WTC11 (cell line): ENCODE data around the gene OPCML. TPM values are rescaled to one million over a fixed set of nuclear protein-coding genes. Genes with fewer than 3 reads are reported as not detected.

ENCODE experiments used
- ATAC-seq: fragments of 200-7000 bp; cut with Tn5 transposase; 2 replicates; pipeline ENCODE4 v1.10.0; 2021; ENCODE audit warnings: mild to moderate bottlenecking, moderate library complexity
- CTCF ChIA-PET: fragments of 300-600 bp; sonication (Branson Sonifier 250); formaldehyde crosslinking; loops from one replicate; lab custom pipeline; 2021; ENCODE audit warnings: antibody characterized with exemption; lab: Charles Lee
- POLR2A ChIA-PET: fragments of 350-600 bp; sonication (Branson Sonifier 250); formaldehyde crosslinking; loops from one replicate; lab custom pipeline; 2021; ENCODE audit warnings: antibody characterized with exemption; lab: Charles Lee
- DNase-seq: peaks from one replicate; pipeline ENCODE4 v3.0.0; 2021; ENCODE audit warnings: low spot score
- H3K27ac Mint-ChIP-seq: 2 replicates; pipeline ENCODE4 v1.8.0; 2021; ENCODE audit warnings: mixed read lengths
- H3K27me3 Mint-ChIP-seq: 2 replicates; pipeline ENCODE4 v1.8.0; 2021; ENCODE audit warnings: low read depth, mild to moderate bottlenecking, moderate library complexity, mixed read lengths
- H3K36me3 Mint-ChIP-seq: 2 replicates; pipeline ENCODE4 v1.8.0; 2021; ENCODE audit warnings: mixed read lengths
- H3K4me1 Mint-ChIP-seq: 2 replicates; pipeline ENCODE4 v1.8.0; 2022; ENCODE audit warnings: mixed read lengths
- H3K4me3 Mint-ChIP-seq: 2 replicates; pipeline ENCODE4 v1.8.0; 2021; ENCODE audit warnings: mild to moderate bottlenecking, moderate library complexity, mixed read lengths
- H3K9me3 Mint-ChIP-seq: 2 replicates; pipeline ENCODE4 v1.8.0; 2021; ENCODE audit warnings: mixed read lengths
- ATF6 ChIP-seq: sonication (generic); formaldehyde crosslinking; IDR thresholded peaks from 2 replicates; pipeline ENCODE4 v1.8.1; 2023; ENCODE audit warnings: mild to moderate bottlenecking, missing genetic modification reagents
- CREB1 ChIP-seq: sonication (generic); formaldehyde crosslinking; IDR thresholded peaks from 2 replicates; pipeline ENCODE4 v1.8.0; 2023; ENCODE audit warnings: mild to moderate bottlenecking, missing genetic modification reagents
- CTCF ChIP-seq: fragments of 200-600 bp; IDR thresholded peaks from 2 replicates; pipeline ENCODE4 v1.8.0; 2022; ENCODE audit warnings: antibody characterized with exemption
- E2F4 ChIP-seq: sonication (generic); formaldehyde crosslinking; IDR thresholded peaks from 2 replicates; pipeline ENCODE4 v1.8.1; 2022; ENCODE audit warnings: low read depth, mild to moderate bottlenecking, moderate library complexity, missing genetic modification reagents, borderline replicate concordance
- EMX1 ChIP-seq: fragments of 250-450 bp; sonication (Bioruptor Pico); IDR thresholded peaks from 2 replicates; pipeline ENCODE4 v1.8.0; 2021; ENCODE audit warnings: mild to moderate bottlenecking
- GTF2I ChIP-seq: fragments of 250-450 bp; sonication (Bioruptor Pico); conservative IDR thresholded peaks from 2 replicates; pipeline ENCODE4 v1.4.0; 2021; ENCODE audit warnings: mild to moderate bottlenecking
- JAZF1 ChIP-seq: fragments of 250-450 bp; sonication (Bioruptor Pico); IDR thresholded peaks from 2 replicates; pipeline ENCODE4 v1.9.0; 2021; ENCODE audit warnings: moderate library complexity, mild to moderate bottlenecking, inconsistent platforms
- MAX ChIP-seq: sonication (generic); formaldehyde crosslinking; IDR thresholded peaks from 2 replicates; pipeline ENCODE4 v1.8.0; 2022; ENCODE audit warnings: mild to moderate bottlenecking, missing genetic modification reagents
- NFE2L1 ChIP-seq: sonication (generic); formaldehyde crosslinking; IDR thresholded peaks from 2 replicates; pipeline ENCODE4 v1.8.1; 2023; ENCODE audit warnings: missing genetic modification reagents
- OVOL2 ChIP-seq: fragments of 250-450 bp; sonication (Bioruptor Pico); IDR thresholded peaks from 2 replicates; pipeline ENCODE4 v1.9.0; 2021; ENCODE audit warnings: mild to moderate bottlenecking, borderline replicate concordance
- RORB ChIP-seq: fragments of 250-450 bp; sonication (Bioruptor Pico); IDR thresholded peaks from 2 replicates; pipeline ENCODE4 v1.9.0; 2021; ENCODE audit warnings: mild to moderate bottlenecking
- SOX15 ChIP-seq: fragments of 250-450 bp; sonication (Bioruptor Pico); IDR thresholded peaks from 2 replicates; pipeline ENCODE4 v1.9.0; 2021; ENCODE audit warnings: mild to moderate bottlenecking
- TP53 ChIP-seq: sonication (generic); formaldehyde crosslinking; IDR thresholded peaks from 2 replicates; pipeline ENCODE4 v1.8.1; 2023; ENCODE audit warnings: mild to moderate bottlenecking, missing genetic modification reagents
- USF2 ChIP-seq: sonication (generic); formaldehyde crosslinking; IDR thresholded peaks from 2 replicates; pipeline ENCODE4 v1.8.1; 2023; ENCODE audit warnings: mild to moderate bottlenecking, missing genetic modification reagents, moderate library complexity
- ZMAT4 ChIP-seq: fragments of 250-450 bp; sonication (Bioruptor Pico); IDR thresholded peaks from 2 replicates; pipeline ENCODE4 v1.9.0; 2021; ENCODE audit warnings: mild to moderate bottlenecking
- ZNF232 ChIP-seq: sonication (generic); formaldehyde crosslinking; IDR thresholded peaks from 2 replicates; pipeline ENCODE4 v1.8.0; 2022; ENCODE audit warnings: mild to moderate bottlenecking, missing genetic modification reagents
- ZNF423 ChIP-seq: fragments of 250-450 bp; sonication (Bioruptor Pico); IDR thresholded peaks from 2 replicates; pipeline ENCODE4 v2.1.2; 2022; ENCODE audit warnings: mild to moderate bottlenecking, moderate library complexity
- ZNF532 ChIP-seq: fragments of 250-450 bp; sonication (Bioruptor Pico); IDR thresholded peaks from 2 replicates; pipeline ENCODE4 v1.9.0; 2021; ENCODE audit warnings: mild to moderate bottlenecking, borderline replicate concordance
- ZNF671 ChIP-seq: fragments of 250-450 bp; sonication (Bioruptor Pico); IDR thresholded peaks from 2 replicates; pipeline ENCODE4 v1.8.0; 2021; ENCODE audit warnings: mild to moderate bottlenecking
- total RNA-seq: library from RNA; stranded (reverse); gene quantifications from 3 replicates; pipeline ENCODE4 v1.2.3, GENCODE V29; 2021
- TF ChIP-seq, protein P1 (sequence below): fragments of 250-450 bp; sonication (Bioruptor Pico); IDR thresholded peaks from 2 replicates; pipeline ENCODE4 v1.9.0; 2021; ENCODE audit warnings: mild to moderate bottlenecking

Gene OPCML
- total RNA-seq, 1 experiment from 2014 or later: 1.5 TPM

DNA sequence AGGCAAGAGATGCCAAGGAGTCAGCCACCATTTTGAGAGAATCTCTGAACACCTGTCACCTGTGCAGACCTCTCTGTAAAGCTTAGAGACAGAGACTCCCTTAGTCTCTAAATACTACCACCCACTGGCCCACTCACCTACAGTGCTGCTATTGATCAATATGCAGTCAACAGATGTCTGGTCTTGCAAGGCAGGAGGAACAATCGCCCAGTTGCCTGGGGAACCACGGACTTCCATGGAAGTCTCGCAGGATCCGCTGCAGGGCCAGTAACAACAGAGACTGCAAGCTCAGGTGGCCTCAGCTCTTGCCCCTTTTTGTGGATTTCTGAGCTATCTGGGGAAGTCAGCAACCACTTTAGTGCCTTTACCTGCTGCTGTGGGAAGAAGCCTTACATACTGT lies 195.1 kb downstream of the OPCML start:
- ChIA-PET POLR2A (no interaction called here), CTCF (interaction anchor here (1.9 kb wide), 1 partner anchor 202 kb away, joined by 8 read pairs; no protein-coding TSS in a partner anchor)
- DNase-seq (no peak), ATAC-seq (no peak)
- Mint-ChIP-seq H3K4me1 (peaks cover 14% of the 10 kb centered on the region), H3K9me3 (peaks cover 14% of the 10 kb centered on the region), H3K27me3 (no peaks in the 10 kb centered on the region; the same call in 1 of the 2 replicates), H3K4me3 (no peak overlapping the region)
- TF ChIP-seq ZNF671 (no peak), ZMAT4 (CRISPR knock-in tag) (no peak), MAX (CRISPR knock-in tag) (no peak), NFE2L1 (CRISPR knock-in tag) (no peak), ZNF532 (CRISPR knock-in tag) (no peak), RORB (CRISPR knock-in tag) (no peak), CREB1 (CRISPR knock-in tag) (no peak), ATF6 (CRISPR knock-in tag) (no peak), OVOL2 (no peak), EMX1 (CRISPR knock-in tag) (no peak), JAZF1 (CRISPR knock-in tag) (no peak), E2F4 (no peak), GTF2I (CRISPR knock-in tag) (no peak), CTCF (no peak), TP53 (CRISPR knock-in tag) (no peak), ZNF423 (no peak), USF2 (CRISPR knock-in tag) (no peak), SOX15 (CRISPR knock-in tag) (no peak), ZNF232 (CRISPR knock-in tag) (no peak)
- TF ChIP-seq, protein P1, sequence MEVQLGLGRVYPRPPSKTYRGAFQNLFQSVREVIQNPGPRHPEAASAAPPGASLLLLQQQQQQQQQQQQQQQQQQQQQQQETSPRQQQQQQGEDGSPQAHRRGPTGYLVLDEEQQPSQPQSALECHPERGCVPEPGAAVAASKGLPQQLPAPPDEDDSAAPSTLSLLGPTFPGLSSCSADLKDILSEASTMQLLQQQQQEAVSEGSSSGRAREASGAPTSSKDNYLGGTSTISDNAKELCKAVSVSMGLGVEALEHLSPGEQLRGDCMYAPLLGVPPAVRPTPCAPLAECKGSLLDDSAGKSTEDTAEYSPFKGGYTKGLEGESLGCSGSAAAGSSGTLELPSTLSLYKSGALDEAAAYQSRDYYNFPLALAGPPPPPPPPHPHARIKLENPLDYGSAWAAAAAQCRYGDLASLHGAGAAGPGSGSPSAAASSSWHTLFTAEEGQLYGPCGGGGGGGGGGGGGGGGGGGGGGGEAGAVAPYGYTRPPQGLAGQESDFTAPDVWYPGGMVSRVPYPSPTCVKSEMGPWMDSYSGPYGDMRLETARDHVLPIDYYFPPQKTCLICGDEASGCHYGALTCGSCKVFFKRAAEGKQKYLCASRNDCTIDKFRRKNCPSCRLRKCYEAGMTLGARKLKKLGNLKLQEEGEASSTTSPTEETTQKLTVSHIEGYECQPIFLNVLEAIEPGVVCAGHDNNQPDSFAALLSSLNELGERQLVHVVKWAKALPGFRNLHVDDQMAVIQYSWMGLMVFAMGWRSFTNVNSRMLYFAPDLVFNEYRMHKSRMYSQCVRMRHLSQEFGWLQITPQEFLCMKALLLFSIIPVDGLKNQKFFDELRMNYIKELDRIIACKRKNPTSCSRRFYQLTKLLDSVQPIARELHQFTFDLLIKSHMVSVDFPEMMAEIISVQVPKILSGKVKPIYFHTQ (CRISPR knock-in tag): no peak
- TF ChIP-seq, all 79 proteins: peak for 0
- 0 out of 2 replicates have a peak, but pooled peaks cover 10% of the 10 kb centered on the region for H3K36me3 Mint-ChIP-seq
- H3K27ac Mint-ChIP-seq: no peak overlapping the region
